ENCODE measurements around the gene TMEM176A.

TMEM176A gene

DNA sequence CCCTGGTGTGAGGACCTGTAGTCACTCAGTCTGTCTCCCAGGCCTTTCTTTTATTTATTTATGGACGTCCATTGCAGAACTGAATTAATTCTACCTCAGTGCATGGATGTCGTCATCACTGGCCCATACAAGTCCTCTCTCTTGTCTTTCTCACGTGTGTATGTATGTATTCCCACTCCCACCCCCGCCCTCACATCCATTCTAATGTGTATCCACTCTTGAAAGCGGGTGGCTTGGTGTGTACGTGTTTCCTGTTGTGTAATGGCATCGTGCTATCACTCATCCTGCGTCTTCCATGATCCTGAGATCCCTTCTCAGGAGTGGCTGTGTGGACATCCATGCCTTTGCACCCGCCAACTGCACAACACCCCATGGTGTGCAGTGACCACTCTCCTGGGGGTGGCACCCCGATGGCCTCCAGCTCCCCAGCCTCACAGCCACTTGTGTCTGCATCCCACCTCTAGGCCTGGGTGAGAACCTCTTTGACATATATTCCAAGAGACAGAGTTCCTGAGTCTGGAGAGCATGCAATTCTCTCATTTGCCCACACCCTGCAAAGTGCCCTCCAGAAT, 48.7 kb downstream of the TMEM176A start:
- DNase-seq, result no peak

DNA sequence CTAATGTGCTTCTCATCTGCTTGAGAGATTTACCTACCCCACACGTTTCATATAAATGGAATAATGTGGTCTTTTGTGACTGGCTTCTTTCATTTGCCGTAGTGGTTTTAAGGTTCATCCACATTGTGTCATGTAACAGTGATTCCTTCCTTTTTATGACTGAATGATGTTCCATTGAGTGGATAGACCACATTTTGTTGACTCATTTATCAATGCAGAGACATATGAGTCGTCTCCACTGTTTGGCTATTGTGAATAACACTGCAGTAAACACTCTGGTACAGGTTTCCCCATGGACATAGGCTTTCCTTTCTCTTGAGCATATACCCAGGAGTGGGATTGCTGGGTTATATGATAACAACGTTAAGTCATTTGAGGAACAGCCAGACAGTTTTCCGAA, 49.7 kb downstream of the TMEM176A start:
- DNase-seq, result no peak

GRCh38 chr7:150851492-150852370, 51.2 kb downstream of the TMEM176A start:
- no peak for DNase-seq

GRCh38 chr7:150852371-150852905, 51.9 kb downstream of the TMEM176A start, which contains the start of gene AOC1:
TSS of gene AOC1 (plus strand) at chr7:150852517. CDS start at chr7:150856471, 3,954 bp downstream.
- DNase-seq, result no peak

DNA sequence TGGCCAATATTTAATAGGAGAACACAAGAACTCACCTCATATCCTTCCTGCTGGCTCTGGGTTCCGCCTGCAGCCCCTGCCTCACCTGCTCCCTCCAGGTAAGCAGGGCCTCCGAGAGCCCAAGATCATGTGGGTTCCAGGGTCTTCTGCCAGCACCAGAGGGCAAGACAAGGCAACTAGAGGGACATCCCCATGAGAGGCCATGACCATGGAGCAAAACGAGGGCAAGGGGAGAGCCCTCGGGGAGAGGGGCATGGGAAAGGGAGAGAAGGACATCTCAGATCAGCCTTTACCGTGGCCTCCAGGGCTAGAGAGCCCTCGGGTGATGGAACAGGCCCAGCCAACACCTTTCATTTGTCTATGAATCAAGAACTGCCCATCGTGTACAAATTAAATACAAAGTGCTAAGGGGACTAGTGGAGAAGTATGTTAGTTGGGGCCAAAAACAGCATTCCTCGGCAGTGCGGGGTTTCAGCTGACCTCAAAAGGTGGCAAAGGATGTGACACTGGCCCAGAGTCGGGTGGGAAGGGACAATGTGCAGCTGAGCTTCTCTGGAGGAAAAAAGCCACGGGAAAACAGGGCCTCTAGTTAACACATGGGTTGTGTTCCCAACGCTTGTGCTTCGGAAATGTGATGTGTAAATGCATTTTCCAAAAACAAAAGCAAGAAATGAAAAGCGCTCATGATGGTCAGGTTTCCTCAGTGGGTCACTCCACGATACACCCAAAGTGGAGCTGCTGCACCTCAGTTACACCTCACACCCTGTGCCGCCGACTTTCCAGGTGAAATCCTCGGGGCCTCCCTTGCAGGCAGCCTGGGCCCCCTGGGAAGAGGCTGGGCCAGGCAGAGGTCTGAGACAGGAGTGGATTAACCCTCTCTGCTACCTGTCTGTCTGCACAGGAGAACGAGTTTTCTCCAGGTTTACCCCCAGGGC, 53.8 kb downstream of the TMEM176A start:
- DNase-seq, result no peak
